ENCODE data around the gene RRH. TPM values are rescaled to one million over a fixed set of nuclear protein-coding genes. Genes with fewer than 3 reads are reported as not detected.

The RRH gene
- total RNA-seq, 1 donor from 2014 or later: not detected

DNA sequence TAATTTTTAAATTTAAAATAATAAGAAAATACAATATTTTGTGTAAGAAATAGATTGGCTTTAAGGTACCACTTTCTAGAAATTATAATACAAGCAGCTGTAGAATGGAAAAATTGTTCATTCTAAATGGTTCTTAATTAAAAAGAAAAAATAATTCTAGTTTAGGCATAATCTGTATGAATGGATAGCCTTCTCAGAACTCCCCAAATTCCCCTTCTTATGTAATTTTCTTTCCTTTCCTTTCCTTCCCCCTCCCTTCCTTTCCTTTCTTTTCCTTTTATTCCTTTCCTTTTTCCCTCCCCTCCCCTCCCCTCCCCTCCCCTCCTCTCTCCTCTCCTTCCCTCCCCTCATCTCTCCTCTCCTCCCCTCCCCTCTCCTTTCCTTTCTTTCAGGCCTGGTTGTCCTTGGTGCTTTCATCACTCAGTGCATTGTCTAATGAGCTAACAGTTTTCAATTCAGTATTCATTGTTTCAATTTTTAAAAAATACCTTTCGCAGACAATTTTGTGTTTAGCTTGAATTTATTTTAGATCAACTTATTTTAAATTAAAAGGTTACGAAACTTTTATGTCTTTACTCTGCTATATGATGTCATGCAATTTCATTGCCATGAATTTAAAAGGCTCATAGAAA lies 49.0 kb downstream of the RRH start:
- H3K9me3 Mint-ChIP-seq: no peaks in the 10 kb centered on the region
- no peak overlapping the region for H3K4me3 Mint-ChIP-seq
- no peak overlapping the region for H3K27ac Mint-ChIP-seq
- no peaks in the 10 kb centered on the region for H3K4me1 Mint-ChIP-seq
- DNase-seq (no peak), ATAC-seq (ENCODE audit: low read depth) (no peak)
- ChIA-PET CTCF (no interaction called here), POLR2A (no interaction called here)
- TF ChIP-seq, protein P1, sequence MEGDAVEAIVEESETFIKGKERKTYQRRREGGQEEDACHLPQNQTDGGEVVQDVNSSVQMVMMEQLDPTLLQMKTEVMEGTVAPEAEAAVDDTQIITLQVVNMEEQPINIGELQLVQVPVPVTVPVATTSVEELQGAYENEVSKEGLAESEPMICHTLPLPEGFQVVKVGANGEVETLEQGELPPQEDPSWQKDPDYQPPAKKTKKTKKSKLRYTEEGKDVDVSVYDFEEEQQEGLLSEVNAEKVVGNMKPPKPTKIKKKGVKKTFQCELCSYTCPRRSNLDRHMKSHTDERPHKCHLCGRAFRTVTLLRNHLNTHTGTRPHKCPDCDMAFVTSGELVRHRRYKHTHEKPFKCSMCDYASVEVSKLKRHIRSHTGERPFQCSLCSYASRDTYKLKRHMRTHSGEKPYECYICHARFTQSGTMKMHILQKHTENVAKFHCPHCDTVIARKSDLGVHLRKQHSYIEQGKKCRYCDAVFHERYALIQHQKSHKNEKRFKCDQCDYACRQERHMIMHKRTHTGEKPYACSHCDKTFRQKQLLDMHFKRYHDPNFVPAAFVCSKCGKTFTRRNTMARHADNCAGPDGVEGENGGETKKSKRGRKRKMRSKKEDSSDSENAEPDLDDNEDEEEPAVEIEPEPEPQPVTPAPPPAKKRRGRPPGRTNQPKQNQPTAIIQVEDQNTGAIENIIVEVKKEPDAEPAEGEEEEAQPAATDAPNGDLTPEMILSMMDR (IDR thresholded peaks at IDR 0.05): no peak
- no peaks in the 10 kb centered on the region for H3K36me3 Mint-ChIP-seq (ENCODE audit: low read depth)
- intact Hi-C loops (cut with micrococcal nuclease): no loop called here
- peaks cover 5% of the 10 kb centered on the region for H3K27me3 Mint-ChIP-seq

DNA sequence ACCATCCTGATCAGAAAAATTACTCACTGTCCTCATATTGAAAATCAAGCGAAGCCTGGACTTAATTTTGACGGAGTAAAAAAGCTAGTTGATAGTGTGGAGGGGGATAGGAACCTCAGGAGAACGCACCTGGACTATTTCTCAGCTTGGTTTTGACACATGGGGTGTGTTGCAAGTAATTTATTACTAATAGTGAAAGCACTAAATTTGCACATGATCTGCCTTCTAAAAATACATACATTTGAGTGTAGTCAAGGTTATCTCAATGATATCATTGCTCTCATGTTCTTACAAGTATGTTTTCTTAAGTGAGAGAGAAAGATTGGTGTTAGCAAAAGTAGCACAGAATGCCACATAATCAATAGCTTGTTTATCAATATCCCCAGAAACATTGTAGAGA lies 49.6 kb downstream of the RRH start:
- no peak overlapping the region for H3K27ac Mint-ChIP-seq
- no peaks in the 10 kb centered on the region for H3K36me3 Mint-ChIP-seq (ENCODE audit: low read depth)
- no peak for DNase-seq
- no peaks in the 10 kb centered on the region for H3K4me1 Mint-ChIP-seq
- TF ChIP-seq, protein P1 (IDR thresholded peaks at IDR 0.05): no peak
- H3K9me3 Mint-ChIP-seq: no peaks in the 10 kb centered on the region
- H3K27me3 Mint-ChIP-seq: peaks cover 5% of the 10 kb centered on the region
- no peak for ATAC-seq (ENCODE audit: low read depth)
- no peak overlapping the region for H3K4me3 Mint-ChIP-seq
- CTCF ChIA-PET: no interaction called here
- POLR2A ChIA-PET: no interaction called here
- intact Hi-C loops (cut with micrococcal nuclease): no loop called here

DNA sequence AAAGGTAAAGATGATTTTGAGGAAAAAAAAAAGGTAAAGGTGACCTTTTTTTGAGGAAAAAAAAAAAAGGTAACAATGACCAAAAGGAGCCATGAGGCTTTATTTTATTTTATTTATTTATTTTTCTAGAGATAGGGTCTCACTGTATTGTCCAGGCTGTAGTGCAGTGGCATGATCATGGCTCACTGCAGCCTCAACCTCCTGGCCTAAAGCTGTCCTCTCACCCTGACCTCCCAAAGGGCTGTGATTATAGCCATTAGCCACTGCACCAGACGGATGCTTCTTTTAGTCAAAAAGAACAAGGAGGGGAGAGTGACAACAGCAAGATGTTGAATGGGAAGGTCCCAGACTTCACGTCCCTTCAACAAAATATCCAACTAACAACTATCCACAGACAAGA lies 50.6 kb downstream of the RRH start:
- no peak for ATAC-seq (ENCODE audit: low read depth)
- Mint-ChIP-seq H3K9me3 (no peaks in the 10 kb centered on the region), H3K4me3 (no peak overlapping the region), H3K4me1 (no peaks in the 10 kb centered on the region), H3K36me3 (ENCODE audit: low read depth) (no peaks in the 10 kb centered on the region), H3K27me3 (peaks cover 5% of the 10 kb centered on the region), H3K27ac (no peak overlapping the region)
- intact Hi-C loops (cut with micrococcal nuclease): no loop called here
- ChIA-PET CTCF (no interaction called here), POLR2A (no interaction called here)
- DNase-seq: no peak
- TF ChIP-seq, protein P1 (IDR thresholded peaks at IDR 0.05): no peak

DNA sequence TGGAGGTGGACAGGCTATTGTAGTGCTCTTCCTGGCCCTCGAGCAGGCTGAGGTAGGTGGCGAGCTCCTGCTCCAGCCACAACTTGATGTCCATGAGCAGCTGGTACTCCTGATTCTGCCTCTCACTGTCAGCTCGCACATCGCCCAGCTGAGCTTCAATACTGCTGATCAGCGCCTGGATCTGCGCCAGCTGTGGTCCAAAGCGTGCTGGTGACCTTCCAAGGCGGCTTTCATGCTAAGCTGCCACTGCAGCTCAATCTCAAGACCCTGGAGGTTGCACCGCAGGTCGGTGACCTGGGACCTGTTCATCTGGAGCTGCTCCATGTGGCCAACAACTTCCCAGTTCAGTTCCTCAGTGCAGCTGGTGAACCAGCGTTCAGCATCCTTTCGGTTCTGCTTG lies 51.3 kb downstream of the RRH start:
- H3K36me3 Mint-ChIP-seq (ENCODE audit: low read depth): no peaks in the 10 kb centered on the region
- TF ChIP-seq, protein P1 (IDR thresholded peaks at IDR 0.05): no peak
- POLR2A ChIA-PET: no interaction called here
- peaks cover 5% of the 10 kb centered on the region for H3K27me3 Mint-ChIP-seq
- DNase-seq (no peak), ATAC-seq (ENCODE audit: low read depth) (no peak)
- H3K4me1 Mint-ChIP-seq: no peaks in the 10 kb centered on the region
- no peak overlapping the region for H3K27ac Mint-ChIP-seq
- intact Hi-C loops (cut with micrococcal nuclease): no loop called here
- CTCF ChIA-PET: no interaction called here
- no peak overlapping the region for H3K4me3 Mint-ChIP-seq
- H3K9me3 Mint-ChIP-seq: no peaks in the 10 kb centered on the region

DNA sequence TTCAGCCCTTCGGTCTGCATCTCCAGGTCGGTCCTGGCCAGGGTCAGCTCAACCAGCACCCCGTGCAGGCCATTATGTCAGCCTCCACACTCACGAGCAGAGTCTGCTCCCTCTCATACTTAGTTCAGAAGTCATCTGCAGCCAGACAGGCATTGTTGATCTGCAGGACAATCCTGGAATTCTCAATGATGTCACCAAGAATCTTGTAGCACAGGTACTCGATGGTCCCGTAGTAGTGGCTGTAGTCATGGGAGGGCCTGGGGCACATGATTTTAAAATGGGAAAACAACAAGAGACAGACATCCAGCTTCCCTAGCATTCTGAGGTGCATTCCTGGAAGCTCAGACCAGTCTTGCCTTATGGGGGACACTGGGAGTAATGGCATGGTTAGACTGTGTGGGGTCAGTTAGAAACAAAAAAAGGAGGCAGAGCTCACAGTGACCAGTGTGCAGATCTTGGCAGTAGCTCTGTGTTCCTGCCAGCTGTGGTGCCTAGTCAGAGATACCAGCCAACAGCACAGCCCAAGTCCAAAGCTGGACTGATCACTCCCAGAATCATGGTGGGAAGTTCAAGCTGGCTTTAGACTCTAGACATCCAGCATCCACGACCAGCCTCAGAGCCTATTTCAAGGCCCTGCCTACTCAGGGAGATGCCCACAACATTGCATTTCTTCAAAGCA lies 52.0 kb downstream of the RRH start:
- no peaks in the 10 kb centered on the region for H3K9me3 Mint-ChIP-seq
- H3K27me3 Mint-ChIP-seq: peaks cover 5% of the 10 kb centered on the region
- CTCF ChIA-PET: no interaction called here
- TF ChIP-seq, protein P1 (IDR thresholded peaks at IDR 0.05): no peak
- no peaks in the 10 kb centered on the region for H3K36me3 Mint-ChIP-seq (ENCODE audit: low read depth)
- H3K4me1 Mint-ChIP-seq: no peaks in the 10 kb centered on the region
- no peak overlapping the region for H3K27ac Mint-ChIP-seq
- POLR2A ChIA-PET: no interaction called here
- intact Hi-C loops (cut with micrococcal nuclease): no loop called here
- ATAC-seq (ENCODE audit: low read depth) (no peak), DNase-seq (no peak)
- no peak overlapping the region for H3K4me3 Mint-ChIP-seq
